Measurements from ENCODE around the gene LIN54.

LIN54 gene

DNA sequence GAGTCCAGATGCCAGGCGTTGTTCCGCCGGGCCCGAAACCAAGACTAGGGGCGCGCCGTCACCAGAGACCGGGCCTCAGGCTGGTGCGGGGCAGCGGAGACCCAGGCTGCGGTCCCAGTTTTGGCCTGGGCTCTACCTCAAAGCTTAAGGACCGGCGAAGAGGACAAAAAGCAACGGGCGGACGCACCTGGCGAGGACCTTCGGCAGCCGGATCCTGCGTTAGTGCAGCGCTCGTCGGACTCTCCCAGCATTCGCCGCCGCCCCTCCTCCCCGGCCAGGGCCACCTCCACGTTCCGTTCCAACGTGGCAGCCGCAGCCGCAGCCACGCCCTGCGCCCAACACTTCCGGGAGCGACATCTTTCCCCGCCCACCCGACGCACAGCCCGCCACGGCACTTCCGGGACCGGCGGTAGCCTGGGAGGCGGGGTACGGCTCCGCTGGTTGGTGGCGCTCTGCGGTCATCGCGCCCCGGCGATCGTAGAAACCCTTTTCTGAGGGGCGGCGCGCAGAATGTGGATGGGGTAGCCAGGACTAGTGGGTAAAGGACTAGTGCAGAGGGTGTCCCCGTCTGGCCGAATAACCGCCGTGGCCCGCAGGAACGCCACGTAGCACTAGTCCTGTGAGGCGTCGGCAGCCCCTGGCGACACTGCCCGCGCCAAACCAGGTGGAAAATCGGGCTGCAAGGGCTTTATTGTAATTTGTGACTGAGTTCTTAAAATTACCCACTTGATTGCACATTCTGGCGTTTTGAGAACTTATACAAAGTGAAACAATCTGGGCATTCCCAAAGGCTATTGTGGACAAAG is 119.5 kb downstream of the LIN54 start, which contains the start of gene SEC31A:
Gene SEC31A, minus strand, starts transcription at position 253 of the 806 bp plus-strand sequence. CDS start 9,217 bp downstream, outside the sequence.
- DNase-seq = peak; percentile 96

GRCh38 chr4:82890528-82890900 is 120.1 kb downstream of the LIN54 start:
- no peak for DNase-seq

DNA sequence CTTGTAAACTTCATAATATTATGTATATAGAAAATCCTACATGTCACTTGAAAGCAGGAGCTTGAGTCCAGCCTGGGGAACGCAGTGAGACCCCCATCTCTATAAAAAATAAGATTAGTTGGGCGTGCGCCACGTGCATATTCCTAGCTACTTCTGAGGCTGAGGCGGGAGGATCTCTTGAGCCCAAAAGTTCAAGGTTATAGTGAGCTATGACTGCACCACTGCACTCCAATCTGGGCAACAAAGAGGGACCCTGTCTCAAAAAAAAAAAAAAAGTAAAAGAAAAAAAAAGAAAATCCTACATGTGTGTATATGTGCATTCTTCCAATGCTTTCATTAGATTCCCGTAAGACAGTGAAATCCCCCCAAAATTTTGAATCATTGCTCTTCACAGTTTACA is 121.3 kb downstream of the LIN54 start:
- DNase-seq = no peak

GRCh38 chr4:82886147-82886942 is 124.3 kb downstream of the LIN54 start:
- DNase-seq = no peak

DNA sequence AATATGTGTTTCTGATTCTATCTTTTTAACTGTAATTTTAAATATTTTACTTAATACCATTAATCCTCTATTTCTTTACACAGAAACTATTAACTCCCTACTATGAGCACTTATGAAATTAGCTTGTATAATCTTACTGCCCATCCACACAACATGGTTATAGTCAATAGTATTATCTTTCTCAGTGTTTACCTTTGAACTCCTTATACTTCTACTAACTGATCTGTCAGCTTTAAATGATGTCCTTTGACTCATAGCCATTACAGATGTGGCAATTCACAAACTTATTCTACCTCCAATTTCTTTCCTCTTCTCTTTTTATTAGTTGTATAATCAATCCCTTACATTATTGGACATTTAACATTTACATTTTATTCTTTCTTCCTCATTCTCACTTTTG is 125.2 kb downstream of the LIN54 start:
- no peak for DNase-seq

Data from CD4-positive, alpha-beta T cell treated with Interleukin-10 for 1 hour (primary cell).